GM12878 (cell line): Measurements from ENCODE around the gene BARD1. TPM values are rescaled to one million over a fixed set of nuclear protein-coding genes. Genes with fewer than 3 reads are reported as not detected.

Experiments used
- ATAC-seq: fragments of 200-7000 bp; cut with Tn5 transposase; 3 replicates; pipeline ENCODE4 v1.9.1; 2020; ENCODE audit warnings: mild to moderate bottlenecking, moderate library complexity
- BruUV-seq: library from RNA; stranded (reverse); fragments of 400-500 nt; replicated peaks from 2 replicates; lab custom pipeline; 2021; lab: Mats Ljungman, UMichigan
- CTCF ChIA-PET: fragments of 300-600 bp; sonication (Branson Sonifier 250); formaldehyde crosslinking; extraction: SDS; loops from one replicate; lab custom pipeline; 2021; ENCODE audit warnings: inconsistent platforms; lab: Yijun Ruan, JAX
- POLR2A ChIA-PET: fragments of 350-600 bp; formaldehyde crosslinking; extraction: SDS; loops from one replicate; lab custom pipeline; 2021; ENCODE audit warnings: inconsistent platforms; lab: Charles Lee
- RAD21 ChIA-PET: fragments of 300-600 bp; sonication (Branson Sonifier 250); formaldehyde crosslinking; loops from one replicate; lab custom pipeline; 2023; ENCODE audit warnings: antibody characterized with exemption; ENCODE audit not compliant: unreplicated experiment; lab: Charles Lee
- SMC1A ChIA-PET: fragments of 300-600 bp; sonication (Branson Sonifier 250); formaldehyde crosslinking; loops from one replicate; lab custom pipeline; 2023; ENCODE audit not compliant: unreplicated experiment, uncharacterized antibody; lab: Charles Lee
- DNase-seq: peaks from one replicate; pipeline ENCODE4 v3.0.0-alpha.2; 2011; ENCODE audit warnings: low read depth, low spot score
- FAIRE-seq: peaks from 3 replicates; lab custom pipeline; 2011; peaks lifted over from hg19 to GRCh38; lab: Jason Lieb, UNC
- H2AFZ ChIP-seq: 2 replicates; pipeline ENCODE4 v1.6.0; 2011; ENCODE audit warnings: low read depth, low read length, control low read depth; ENCODE audit not compliant: control insufficient read depth
- H3K27ac ChIP-seq: 2 replicates; pipeline ENCODE4 v1.5.1; 2011; ENCODE audit warnings: control low read depth; ENCODE audit not compliant: control insufficient read depth, insufficient read depth
- H3K27me3 ChIP-seq, 2 experiments: replicated peaks in 1 of 2; 2 replicates each; pipeline versions ENCODE4 v1.6.0 to v1.6.1; 2011; ENCODE audit warnings: low read length in 1 of 2; ENCODE audit not compliant: control insufficient read depth in 2 of 2, insufficient read depth in 2 of 2
- H3K36me3 ChIP-seq, 2 experiments: 2 replicates each; pipeline ENCODE4 v1.5.1; 2011; ENCODE audit warnings: low read length in 1 of 2; ENCODE audit not compliant: control insufficient read depth in 2 of 2, insufficient read depth in 2 of 2
- H3K4me1 ChIP-seq: 2 replicates; pipeline ENCODE4 v1.6.1; 2011; ENCODE audit warnings: mild to moderate bottlenecking, low read length, moderate library complexity, mixed read lengths; ENCODE audit not compliant: control insufficient read depth, insufficient read depth
- H3K4me2 ChIP-seq: 2 replicates; pipeline ENCODE4 v1.6.0; 2011; ENCODE audit warnings: control low read depth; ENCODE audit not compliant: control insufficient read depth, insufficient read depth
- H3K4me3 ChIP-seq: fragments of 200-600 bp; sonication (generic); 2 replicates; pipeline ENCODE4 v1.5.1; 2016
- H3K79me2 ChIP-seq: 2 replicates; pipeline ENCODE4 v1.6.0; 2011; ENCODE audit warnings: low read length; ENCODE audit not compliant: control insufficient read depth, insufficient read depth
- H3K9ac ChIP-seq: 2 replicates; pipeline ENCODE4 v1.8.0; 2011; ENCODE audit warnings: low read length, control low read depth, mixed read lengths; ENCODE audit not compliant: control insufficient read depth, insufficient read depth
- H3K9me3 ChIP-seq: replicated peaks from 3 replicates; pipeline ENCODE4 v1.5.1; 2011; ENCODE audit warnings: mild to moderate bottlenecking, low read length; ENCODE audit not compliant: control insufficient read depth, insufficient read depth
- H4K20me1 ChIP-seq: 2 replicates; pipeline ENCODE4 v1.6.0; 2011; ENCODE audit not compliant: control insufficient read depth, insufficient read depth
- CHD1 ChIP-seq: IDR thresholded peaks from 2 replicates; pipeline ENCODE4 v1.6.1; 2012; ENCODE audit warnings: low read depth, low read length, improper control_type of control experiment
- CHD4 ChIP-seq: fragments of 200-600 bp; sonication (generic); IDR thresholded peaks from 2 replicates; pipeline ENCODE4 v1.6.1; 2016; ENCODE audit warnings: mild to moderate bottlenecking
- CREB1 ChIP-seq: IDR thresholded peaks from 2 replicates; pipeline ENCODE4 v1.6.1; 2012; ENCODE audit warnings: low read depth, mild to moderate bottlenecking, inconsistent platforms
- KAT2A ChIP-seq: conservative IDR thresholded peaks from 2 replicates; pipeline ENCODE4 v1.6.1; 2011; ENCODE audit warnings: low read depth, low read length; ENCODE audit not compliant: control insufficient read depth
- POLR2A ChIP-seq: IDR thresholded peaks from 2 replicates; pipeline ENCODE4 v1.6.1; 2011; ENCODE audit warnings: low read depth, mild to moderate bottlenecking, low read length
- STAT1 ChIP-seq: fragments of 450-650 bp; conservative IDR thresholded peaks from 2 replicates; pipeline ENCODE4 v1.6.1; 2014; ENCODE audit warnings: antibody characterized with exemption, mild to moderate bottlenecking
- ZNF217 ChIP-seq: fragments of 450-650 bp; IDR thresholded peaks from 2 replicates; pipeline ENCODE4 v1.6.1; 2017; ENCODE audit warnings: antibody characterized with exemption, mild to moderate bottlenecking
- ZZZ3 ChIP-seq: IDR thresholded peaks from 2 replicates; pipeline ENCODE4 v1.6.1; 2011; ENCODE audit warnings: low read depth; ENCODE audit not compliant: control insufficient read depth, insufficient read length
- WGBS: methylation state at CpG from one replicate; pipeline ENCODE4 v1.1.6; 2016; ENCODE audit warnings: low lambda C conversion rate; ENCODE audit not compliant: insufficient replicate concordance, insufficient coverage; ENCODE audit errors: missing lambda C conversion rate; 5-methylcytosine and 5-hydroxymethylcytosine counted together
- in situ Hi-C: fragments of 300-500 bp; cut with MboI; formaldehyde crosslinking; loops from 9 replicates; pipeline ENCODE4 v1.14.3; 2018; ENCODE audit warnings: mixed read lengths
- intact Hi-C: fragments of 100-400 bp; cut with micrococcal nuclease; formaldehyde crosslinking; loops from one replicate; pipeline ENCODE4 v1.14.2; 2022; ENCODE audit not compliant: unreplicated experiment
- polyA plus RNA-seq, 11 experiments: library from polyadenylated mRNA; depleted of rRNA in 4 of 11; unstranded in 6 of 11; stranded (reverse) in 5 of 11; fragments of >200 nt; fragmentation: Nextera tagmentation in 4 of 11; fragmentation: Illumina TruSeq in 1 of 11; extraction: Ambion mirVana in 4 of 11; extraction: Trizol in 1 of 11; gene quantifications; 1 replicate in 1 of 11; 2 replicates in 10 of 11; pipeline versions ENCODE4 v1.2.1 to v1.2.3, GENCODE V29; 2011 to 2016; ENCODE audit warnings: inconsistent platforms in 2 of 11, missing spikeins in 2 of 11, low read depth in 1 of 11
- total RNA-seq, 4 experiments: library from RNA; depleted of rRNA in 3 of 4; stranded (reverse); fragments of >200 nt in 3 of 4; fragmentation: Illumina TruSeq in 1 of 4; extraction: Trizol in 1 of 4; gene quantifications; 2 replicates each; pipeline versions ENCODE4 v1.2.1 to v1.2.3, GENCODE V29; 2013 to 2021
- TF ChIP-seq, protein P1 (sequence below): fragments of 450-650 bp; formaldehyde crosslinking; IDR thresholded peaks from 2 replicates; pipeline ENCODE4 v1.4.0; 2022; ENCODE audit warnings: mild to moderate bottlenecking, moderate library complexity

The BARD1 gene
- total and polyA plus RNA-seq, 10 of the 15 experiments (the other 5 are each of a cell fraction or from before 2014, with no cell fraction given), result 15.3 to 45.7 (median 31.6) TPM

DNA sequence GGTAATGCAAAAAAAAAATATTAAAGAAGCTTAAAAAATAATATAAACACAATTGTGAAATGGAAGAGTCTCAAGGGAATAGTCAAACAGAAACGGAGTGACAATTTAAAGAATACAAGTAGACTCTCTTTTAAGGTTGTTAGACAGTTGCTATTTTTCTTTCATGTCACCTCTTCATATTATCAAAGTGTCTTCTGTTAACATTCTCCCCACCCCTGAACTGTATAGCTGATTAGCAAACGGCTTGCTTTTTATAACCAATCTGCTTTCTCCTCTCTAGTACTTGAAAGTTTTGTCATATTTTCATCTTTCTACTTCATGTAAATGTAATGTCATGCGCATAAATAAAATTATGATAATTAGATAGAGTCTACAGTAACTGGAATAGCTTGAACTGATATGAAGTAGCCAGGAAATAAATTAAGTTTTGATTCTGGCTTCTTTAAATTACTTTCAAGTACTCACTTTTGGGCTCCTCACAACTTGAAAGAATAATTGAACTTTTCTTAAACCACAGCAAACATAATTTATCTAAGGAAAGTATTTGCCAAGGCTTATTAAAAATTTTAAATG, 37.0 kb downstream of the BARD1 start:
- no peak for TF ChIP-seq CHD4
- no peak for TF ChIP-seq POLR2A
- TF ChIP-seq ZZZ3, result no peak
- TF ChIP-seq CHD1, result no peak
- TF ChIP-seq CREB1, result no peak
- TF ChIP-seq, protein P1, sequence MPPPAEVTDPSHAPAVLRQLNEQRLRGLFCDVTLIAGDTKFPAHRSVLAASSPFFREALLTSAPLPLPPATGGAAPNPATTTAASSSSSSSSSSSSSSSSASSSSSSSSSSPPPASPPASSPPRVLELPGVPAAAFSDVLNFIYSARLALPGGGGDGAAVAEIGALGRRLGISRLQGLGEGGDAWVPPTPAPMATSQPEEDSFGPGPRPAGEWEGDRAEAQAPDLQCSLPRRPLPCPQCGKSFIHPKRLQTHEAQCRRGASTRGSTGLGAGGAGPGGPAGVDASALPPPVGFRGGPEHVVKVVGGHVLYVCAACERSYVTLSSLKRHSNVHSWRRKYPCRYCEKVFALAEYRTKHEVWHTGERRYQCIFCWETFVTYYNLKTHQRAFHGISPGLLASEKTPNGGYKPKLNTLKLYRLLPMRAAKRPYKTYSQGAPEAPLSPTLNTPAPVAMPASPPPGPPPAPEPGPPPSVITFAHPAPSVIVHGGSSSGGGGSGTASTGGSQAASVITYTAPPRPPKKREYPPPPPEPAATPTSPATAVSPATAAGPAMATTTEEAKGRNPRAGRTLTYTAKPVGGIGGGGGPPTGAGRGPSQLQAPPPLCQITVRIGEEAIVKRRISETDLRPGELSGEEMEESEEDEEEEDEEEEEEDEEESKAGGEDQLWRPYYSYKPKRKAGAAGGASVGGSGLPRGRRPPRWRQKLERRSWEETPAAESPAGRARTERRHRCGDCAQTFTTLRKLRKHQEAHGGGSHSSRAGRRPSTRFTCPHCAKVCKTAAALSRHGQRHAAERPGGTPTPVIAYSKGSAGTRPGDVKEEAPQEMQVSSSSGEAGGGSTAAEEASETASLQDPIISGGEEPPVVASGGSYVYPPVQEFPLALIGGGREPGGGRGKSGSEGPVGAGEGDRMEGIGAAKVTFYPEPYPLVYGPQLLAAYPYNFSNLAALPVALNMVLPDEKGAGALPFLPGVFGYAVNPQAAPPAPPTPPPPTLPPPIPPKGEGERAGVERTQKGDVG, result no peak
- no peak for TF ChIP-seq STAT1
- no peak for TF ChIP-seq KAT2A
- TF ChIP-seq ZNF217, result no peak
- H3K79me2 ChIP-seq, result no peaks in the 10 kb centered on the region; the same call in 1 of the 2 replicates
- no peaks in the 10 kb centered on the region for H3K27me3 ChIP-seq
- ChIA-PET CTCF (interaction anchor here (0.8 to 1.6 kb wide), 4 partner anchors 21 to 34 kb away, joined by 3 to 4 read pairs (median 4); no protein-coding TSS in a partner anchor), SMC1A (interaction anchor here (1.0 to 3.8 kb wide), 7 partner anchors 11 to 38 kb away, joined by 3 to 17 read pairs (median 5); no protein-coding TSS in a partner anchor), RAD21 (no interaction called here), POLR2A (interaction anchor here (0.8 kb wide), 1 partner anchor 9 kb away, joined by 3 read pairs; no protein-coding TSS in a partner anchor)
- no peak for FAIRE-seq
- in situ Hi-C loops, result no loop called here
- BruUV-seq, result no TSS peak
- peaks cover 7% of the 10 kb centered on the region for H3K9me3 ChIP-seq
- H4K20me1 ChIP-seq, result no peaks in the 10 kb centered on the region
- H3K4me1 ChIP-seq, result no peaks in the 10 kb centered on the region
- 81% methylated on average over 3 of the region's 3 CpGs for WGBS
- H3K27ac ChIP-seq, result no peak overlapping the region
- intact Hi-C loops, result no loop called here
- H3K9ac ChIP-seq, result no peak overlapping the region
- no peak overlapping the region for H2AFZ ChIP-seq
- no peak overlapping the region for H3K4me2 ChIP-seq
- peaks cover 7 to 21% of the 10 kb centered on the region in 2 experiments for H3K36me3 ChIP-seq
- no peak for ATAC-seq
- no peak overlapping the region for H3K4me3 ChIP-seq
- no peak for DNase-seq
